GM15510 (cell line): ENCODE measurements around the gene NAALADL2.

Experiments
- POLR2A ChIP-seq: IDR thresholded peaks from 3 replicates; pipeline ENCODE4 v1.6.1; 2011; ENCODE audit warnings: borderline replicate concordance; ENCODE audit not compliant: insufficient read length; ENCODE audit errors: extremely low read depth

Gene NAALADL2

DNA sequence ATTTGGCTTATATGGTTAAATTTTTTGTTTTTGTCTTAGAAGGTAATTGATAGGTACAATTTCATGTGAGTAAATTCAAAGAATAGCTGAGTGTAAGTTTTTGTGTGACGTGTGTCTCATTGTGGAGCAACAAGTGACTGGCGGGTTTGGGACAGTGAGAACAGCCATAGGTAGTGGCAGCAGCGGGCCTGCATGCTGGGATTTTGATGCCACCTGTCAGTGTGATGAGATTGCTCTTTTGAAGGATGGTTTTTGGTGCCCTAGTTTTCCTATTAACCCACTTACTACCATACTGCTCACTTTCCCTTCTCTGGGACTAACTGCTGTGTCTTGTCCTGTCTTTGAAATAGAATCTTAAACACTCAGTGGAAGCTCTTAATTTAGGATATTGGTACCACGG, 522.6 kb downstream of the NAALADL2 start:
- TF ChIP-seq POLR2A: no peak

DNA sequence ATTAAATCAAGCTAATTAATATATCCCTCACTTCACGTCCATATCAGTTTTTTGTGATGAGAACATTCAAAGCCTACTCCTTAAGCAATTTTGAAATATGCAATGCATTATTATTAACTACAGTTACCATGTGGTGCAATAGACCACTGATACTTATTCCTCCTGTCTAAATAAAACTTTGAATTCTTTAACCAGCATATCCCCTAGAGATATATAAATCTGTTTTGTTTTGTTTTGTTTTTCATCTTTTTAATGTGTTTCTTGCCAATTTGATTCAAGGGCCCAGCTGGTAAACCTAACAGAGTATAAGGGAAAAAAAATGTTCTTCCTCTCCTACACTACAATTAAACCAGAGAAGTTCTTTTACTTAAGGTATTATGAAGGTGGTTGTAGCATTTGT, 524.2 kb downstream of the NAALADL2 start:
- no peak for TF ChIP-seq POLR2A

DNA sequence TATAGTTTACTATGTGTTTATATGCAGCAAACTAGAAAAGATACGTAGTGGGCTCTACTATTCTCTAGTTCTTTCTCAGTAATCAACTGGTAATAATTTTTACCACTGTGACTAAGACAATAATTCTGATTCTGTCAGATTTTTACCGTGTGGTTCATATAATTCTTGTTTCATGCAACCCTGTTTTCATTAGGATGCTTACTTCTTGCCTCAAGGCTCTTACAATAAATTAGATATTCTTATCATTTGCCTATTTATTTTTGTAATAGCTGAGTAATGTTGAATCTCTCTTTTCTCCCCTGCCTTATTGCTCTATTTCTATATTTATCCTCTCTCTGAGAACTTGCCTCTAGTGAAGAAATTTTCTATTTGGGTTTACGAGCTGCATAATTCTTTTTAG, 524.7 kb downstream of the NAALADL2 start:
- no peak for TF ChIP-seq POLR2A

DNA sequence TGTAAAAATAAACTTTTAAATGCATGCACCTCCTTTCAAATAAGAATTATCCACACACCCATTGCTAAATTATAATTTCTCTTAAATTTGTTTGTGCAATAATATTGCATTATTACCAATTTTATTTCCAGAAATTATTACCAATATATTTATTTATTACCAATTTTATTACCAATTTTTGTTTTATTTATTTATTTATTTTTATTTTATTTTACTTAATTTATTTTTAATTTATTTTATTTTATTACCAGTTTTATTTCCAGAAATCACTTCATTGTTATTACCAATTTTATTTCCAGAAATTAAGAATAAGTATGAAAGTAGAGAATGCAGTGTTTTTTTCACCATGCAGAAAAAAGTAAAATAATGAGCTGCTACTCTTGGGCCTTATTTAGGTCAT, 525.4 kb downstream of the NAALADL2 start:
- no peak for TF ChIP-seq POLR2A

DNA sequence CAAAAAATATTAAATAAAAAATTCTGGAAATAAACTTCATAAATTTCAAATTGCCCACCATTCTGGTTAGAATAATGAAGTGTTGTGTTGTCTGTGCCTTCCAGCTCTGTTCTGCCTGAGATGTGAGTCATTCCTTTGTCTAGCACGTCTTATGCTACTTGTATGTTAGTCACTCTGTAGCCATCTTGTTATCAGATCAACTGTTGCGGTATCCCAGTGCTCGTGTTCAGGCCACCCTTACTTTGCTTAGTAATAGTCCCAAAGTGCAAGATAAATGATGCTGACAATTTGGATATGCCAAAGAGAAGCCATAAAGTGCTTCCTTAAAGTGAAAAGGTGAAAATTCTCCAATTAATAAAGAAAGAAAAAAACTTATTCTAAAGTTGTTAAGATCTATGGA, 527.5 kb downstream of the NAALADL2 start:
- no peak for TF ChIP-seq POLR2A

DNA sequence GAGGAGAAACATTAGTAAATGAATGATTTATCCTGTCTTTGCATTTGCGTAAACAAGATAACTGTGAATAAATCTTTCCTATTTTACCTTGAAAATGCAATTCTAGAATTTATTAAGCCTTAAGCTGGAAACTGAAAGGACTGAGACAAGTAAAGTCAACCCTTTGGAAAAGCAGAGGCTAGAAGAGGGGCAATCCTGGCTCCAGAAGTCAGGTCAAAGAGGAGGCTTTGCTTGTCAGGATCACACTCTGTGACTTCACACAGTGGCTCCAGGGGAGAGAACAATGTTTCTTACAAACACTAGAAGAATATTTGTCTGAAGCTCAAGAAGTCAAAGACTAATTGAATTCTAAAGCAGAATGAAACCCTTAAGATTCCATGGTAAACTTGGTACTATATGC, 530.4 kb downstream of the NAALADL2 start:
- TF ChIP-seq POLR2A: no peak

DNA sequence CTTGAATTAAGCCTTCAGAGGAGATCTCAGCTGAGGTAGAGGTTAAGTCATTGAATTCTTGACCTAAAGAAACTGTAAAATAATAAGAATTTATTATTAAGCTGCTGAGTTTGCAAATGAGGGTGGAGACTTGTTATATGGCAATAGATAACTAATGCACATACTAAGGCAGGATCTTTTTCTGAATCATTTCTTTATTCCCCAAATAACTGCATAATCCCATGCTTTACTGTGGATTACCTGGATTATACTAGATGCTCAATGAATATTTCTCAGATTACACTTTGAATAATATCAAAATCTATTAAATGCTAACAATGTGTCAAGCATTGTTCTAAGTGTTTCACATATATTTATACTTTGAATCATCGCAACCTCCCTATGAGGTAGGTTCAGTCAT, 532.5 kb downstream of the NAALADL2 start:
- TF ChIP-seq POLR2A: no peak

DNA sequence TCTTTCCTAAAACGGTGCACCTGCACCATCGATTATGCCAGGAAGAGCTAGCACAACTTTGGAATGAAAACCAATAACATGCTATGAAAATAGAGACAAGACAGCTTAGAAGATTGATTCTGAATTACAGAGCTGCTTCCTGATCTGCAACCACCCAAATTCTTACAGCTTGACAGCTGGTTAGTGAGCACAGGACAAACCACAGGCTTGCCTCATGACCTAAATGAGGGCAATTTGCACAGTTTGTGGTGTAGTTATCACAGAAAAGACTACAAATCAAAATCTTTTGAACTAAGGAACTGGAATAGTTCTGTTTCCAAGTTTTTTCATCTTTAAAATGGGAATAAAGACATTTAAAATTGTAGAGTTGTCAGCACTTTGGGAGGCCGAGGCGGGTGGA, 533.5 kb downstream of the NAALADL2 start:
- no peak for TF ChIP-seq POLR2A

DNA sequence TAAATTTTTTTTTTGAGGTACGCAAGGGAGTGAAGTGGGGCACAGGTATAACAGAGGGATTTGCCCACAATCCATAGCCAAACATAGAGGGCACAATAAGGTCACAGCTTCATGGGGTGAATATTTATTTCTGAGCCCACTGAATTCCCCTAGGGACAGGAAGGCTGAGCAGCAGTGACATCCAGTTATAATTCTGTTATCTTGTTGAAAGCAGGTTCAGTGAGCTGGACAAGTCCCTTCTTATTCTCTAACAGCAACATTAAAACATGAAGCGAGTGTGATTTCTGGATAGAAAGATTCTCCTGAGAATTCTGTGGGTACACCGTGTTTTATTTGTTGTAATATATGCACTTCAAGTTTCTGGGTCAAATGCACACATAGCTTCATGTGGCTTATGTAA, 538.2 kb downstream of the NAALADL2 start:
- no peak for TF ChIP-seq POLR2A

DNA sequence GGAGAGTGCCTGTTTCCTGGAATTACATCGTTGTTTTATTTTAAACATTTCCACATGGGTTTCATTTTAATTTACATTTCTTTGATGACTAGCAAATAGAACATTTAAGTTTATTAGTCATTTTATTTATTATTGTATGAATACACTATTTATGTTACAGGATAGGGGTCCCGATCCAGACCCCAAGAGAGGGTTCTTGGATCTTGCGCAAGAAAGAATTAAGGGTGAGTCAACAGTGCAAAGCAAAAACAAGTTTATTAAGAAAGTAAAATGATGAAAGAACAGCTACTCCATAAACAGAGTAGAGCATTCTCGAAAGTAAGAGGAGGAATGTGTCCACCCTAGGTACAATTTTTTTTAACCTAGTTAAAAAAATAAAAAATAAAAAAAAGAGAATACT, 539.5 kb downstream of the NAALADL2 start:
- no peak for TF ChIP-seq POLR2A

DNA sequence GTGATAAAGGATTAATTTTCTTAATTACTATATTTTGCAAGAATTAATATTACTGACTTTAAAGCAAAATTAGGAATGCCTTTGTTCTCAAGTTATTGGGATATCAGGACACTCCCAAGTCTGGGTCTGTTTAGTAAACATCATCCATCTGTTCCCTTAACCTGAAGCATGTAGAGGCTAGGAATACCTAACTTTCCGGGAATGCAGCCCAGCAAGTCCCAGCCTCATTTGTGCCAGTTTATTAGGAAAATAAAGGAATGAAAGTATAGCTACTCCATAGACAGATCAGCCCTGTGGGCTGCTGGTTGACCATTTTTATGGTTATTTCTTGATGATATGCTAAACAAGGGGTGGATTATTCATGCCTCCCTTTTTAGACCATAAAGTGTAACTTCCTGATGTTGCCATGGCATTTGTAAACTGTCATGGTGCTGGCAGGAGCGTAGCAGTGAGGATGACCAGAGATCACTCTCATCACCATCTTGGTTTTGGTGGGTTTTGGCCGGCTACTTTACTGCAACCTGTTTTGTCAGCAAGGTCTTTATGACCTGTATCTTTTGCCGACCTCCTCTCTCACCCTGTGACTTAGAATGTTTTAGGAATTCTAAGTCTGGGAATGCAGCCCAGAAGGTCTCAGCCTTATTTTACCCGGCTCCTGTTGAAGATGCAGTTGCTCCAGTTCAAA, 540.2 kb downstream of the NAALADL2 start:
- TF ChIP-seq POLR2A: no peak

DNA sequence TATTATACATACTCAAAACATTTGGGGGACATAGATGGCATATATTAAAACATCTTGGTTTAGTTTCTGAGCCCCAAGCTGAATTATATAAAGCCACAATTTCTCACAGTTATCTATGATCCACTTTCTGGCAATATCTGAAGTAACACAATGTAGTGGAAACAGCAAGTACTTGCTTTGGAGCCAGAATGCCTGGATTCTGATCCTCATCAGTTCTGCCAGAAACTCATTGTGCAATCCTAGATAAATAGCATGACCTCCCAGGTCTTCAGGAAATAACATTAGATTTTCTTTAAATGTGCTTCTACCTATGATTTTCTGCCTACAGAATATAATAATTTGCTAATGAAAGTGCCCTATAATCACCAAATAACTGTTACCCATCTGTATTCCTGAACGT, 544.9 kb downstream of the NAALADL2 start:
- no peak for TF ChIP-seq POLR2A

DNA sequence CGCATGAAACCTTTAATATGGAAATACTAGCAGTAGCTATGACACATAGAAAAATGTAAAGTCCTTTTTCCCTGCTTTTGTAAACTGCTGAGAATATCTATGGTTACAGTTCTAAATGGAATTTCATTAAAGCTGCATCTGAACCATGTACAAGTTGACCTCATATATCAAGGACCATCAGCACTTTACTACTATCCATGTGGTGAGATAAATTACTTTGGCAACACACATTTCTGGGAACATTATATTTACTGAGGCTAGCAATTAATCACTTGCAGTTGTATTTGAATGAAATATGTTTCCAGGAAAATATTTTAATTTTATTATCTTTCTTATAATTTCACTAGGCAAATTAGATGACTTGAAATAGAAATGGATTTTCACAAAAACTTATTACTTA, 545.5 kb downstream of the NAALADL2 start:
- no peak for TF ChIP-seq POLR2A

DNA sequence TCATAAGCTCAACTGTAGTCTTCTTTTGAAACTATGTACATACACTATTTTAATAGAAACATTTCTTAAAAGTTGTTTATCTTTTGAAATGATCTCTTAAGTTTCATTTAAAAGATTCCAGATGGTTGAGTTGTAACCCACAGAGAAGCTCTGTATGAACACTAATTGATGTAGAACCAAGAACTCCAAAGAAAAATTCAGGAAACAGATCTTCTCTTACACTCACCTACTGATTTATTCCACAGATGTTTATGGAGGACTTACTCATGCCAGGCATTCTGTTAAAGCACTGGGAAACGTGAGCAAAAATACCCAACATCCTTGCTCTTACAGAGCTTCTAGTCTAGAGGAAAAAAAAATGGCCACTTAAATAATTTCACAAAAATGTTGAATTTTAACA, 551.1 kb downstream of the NAALADL2 start:
- no peak for TF ChIP-seq POLR2A

DNA sequence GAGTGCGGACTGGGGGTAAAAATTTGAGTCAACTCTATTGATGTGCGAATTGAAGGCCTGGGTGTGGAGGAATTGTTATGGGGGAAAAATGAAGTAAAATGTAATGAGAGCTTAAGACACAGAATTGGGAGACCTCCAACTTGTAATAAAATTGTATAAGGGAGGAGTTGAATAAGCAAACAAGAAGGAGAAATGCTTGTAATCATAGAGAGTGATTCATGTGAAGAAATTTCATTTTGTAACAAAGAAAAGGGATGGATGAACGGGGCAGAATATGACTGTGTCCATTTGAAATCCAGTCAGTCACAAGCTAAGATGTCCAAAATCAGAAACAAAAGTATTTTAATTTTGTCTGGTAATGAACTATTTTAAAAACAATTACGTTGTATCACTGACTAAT, 552.3 kb downstream of the NAALADL2 start:
- TF ChIP-seq POLR2A: no peak

DNA sequence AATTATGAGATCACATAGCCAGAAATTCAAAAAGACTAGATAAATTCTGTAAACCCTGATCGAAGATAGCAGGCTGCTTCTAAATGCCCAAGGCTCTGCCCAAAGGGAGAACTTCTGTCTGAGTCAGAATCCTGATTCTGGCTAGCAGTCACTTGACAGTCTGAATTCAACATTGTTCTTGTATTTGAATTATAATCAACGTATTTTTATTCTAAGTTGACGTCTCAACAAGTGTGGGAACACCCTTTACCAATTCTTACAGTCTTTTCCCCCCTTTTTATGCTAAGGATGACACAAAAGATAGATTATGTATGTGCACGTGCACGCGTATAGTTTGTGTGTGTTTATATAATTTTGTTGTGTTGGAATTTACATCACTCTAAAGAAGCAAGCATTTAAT, 552.8 kb downstream of the NAALADL2 start:
- no peak for TF ChIP-seq POLR2A

DNA sequence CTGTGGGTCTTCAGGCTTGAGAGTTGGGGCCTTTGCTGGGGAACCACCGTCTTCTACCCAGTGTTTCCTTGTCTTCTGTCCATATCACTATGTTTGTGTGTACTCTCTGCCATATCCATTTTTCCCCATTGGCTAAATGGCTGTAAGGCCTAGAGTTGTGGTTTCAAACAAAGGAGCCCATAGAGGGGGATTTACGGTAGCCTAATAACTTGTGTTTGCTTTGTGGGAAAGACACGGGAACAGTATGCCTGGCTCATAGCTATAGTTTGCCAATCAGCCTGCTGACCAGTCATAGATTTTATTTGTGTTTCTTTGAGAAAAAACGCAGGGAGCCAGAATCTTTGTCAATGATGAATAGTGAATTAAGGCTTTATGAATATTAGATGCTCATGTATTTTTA, 554.8 kb downstream of the NAALADL2 start:
- no peak for TF ChIP-seq POLR2A

DNA sequence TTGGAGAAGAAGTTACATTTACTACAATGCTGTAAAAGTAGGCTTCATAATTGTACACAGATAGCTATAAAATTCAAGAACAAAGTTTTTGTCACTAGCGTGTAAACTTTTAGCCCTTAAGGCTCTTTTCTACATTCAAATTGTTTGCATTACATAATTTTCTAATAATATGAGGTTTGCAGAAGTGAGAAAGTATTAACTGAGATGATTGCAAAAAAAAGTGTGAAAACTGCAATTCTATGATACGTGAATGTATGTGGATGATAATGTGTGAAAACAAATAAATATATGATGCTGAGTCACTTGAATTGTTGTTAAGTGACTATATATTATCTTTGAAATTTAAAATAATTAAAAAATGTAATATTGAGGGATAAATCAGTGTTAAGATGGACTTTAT, 557.5 kb downstream of the NAALADL2 start:
- no peak for TF ChIP-seq POLR2A

DNA sequence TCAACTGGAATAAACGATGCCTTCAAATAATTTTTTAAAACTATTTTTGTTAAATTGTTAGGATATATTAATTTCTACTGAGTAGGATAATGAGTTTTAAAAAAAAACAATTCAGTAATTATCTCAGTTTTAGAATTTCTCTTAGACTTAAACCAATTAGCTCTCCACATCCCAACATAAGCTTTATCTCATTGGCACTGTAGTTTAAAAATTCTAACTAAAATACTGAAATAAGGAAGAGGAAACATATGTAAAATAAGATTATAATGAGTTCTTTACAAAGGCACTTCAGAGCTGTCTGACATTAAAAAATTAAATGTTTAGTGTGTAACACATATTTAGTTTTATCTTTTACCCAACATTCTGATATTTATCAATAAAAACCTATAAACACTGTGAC, 558.3 kb downstream of the NAALADL2 start:
- TF ChIP-seq POLR2A: no peak
